HEK293 (cell line): ENCODE measurements around the gene TPM4.

Experiments used
- CTCF ChIA-PET: fragments of 350-600 bp; formaldehyde crosslinking; extraction: SDS; loops from one replicate; lab custom pipeline; 2021; ENCODE audit warnings: antibody characterized with exemption; lab: Yijun Ruan, JAX
- POLR2A ChIA-PET: fragments of 300-600 bp; formaldehyde crosslinking; extraction: SDS; loops from one replicate; lab custom pipeline; 2020; ENCODE audit warnings: antibody characterized with exemption, inconsistent platforms; lab: Yijun Ruan, JAX
- H3K27ac ChIP-seq: fragments of 200-500 bp; sonication (Bioruptor generic); 2 replicates; pipeline ENCODE4 v1.5.1; 2014; ENCODE audit warnings: low read depth, low read length, control low read depth, inconsistent platforms; ENCODE audit errors: extremely low read depth
- H3K36me3 ChIP-seq, 2 experiments: fragments of 200-500 bp in 1 of 2; sonication (Bioruptor generic) in 1 of 2; 1 replicate in 1 of 2; 2 replicates in 1 of 2; pipeline ENCODE4 v1.5.1; 2014 to 2017; ENCODE audit warnings: inconsistent platforms in 2 of 2, low read length in 2 of 2; ENCODE audit not compliant: control insufficient read depth in 2 of 2, insufficient read depth in 1 of 2
- H3K4me1 ChIP-seq: fragments of 200-500 bp; sonication (Bioruptor generic); 2 replicates; pipeline ENCODE4 v1.5.1; 2014; ENCODE audit warnings: mild to moderate bottlenecking, low read length, inconsistent platforms; ENCODE audit not compliant: control insufficient read depth, insufficient read depth
- H3K4me3 ChIP-seq: 2 replicates; pipeline ENCODE4 v1.5.1; 2011; ENCODE audit warnings: low read depth, mild to moderate bottlenecking, control low read depth, low read length, moderate library complexity
- H3K9me3 ChIP-seq: fragments of 200-500 bp; sonication (Bioruptor generic); 2 replicates; pipeline ENCODE4 v1.5.1; 2014; ENCODE audit warnings: low read depth, low read length, inconsistent platforms; ENCODE audit not compliant: control insufficient read depth, insufficient read depth
- HOXA7 ChIP-seq: sonication (generic); formaldehyde crosslinking; IDR thresholded peaks from 2 replicates; pipeline ENCODE4 v1.8.1; 2022; ENCODE audit warnings: missing genetic modification reagents, borderline replicate concordance
- HOXC10 ChIP-seq: sonication (generic); formaldehyde crosslinking; IDR thresholded peaks from 2 replicates; pipeline ENCODE4 v1.8.1; 2023; ENCODE audit warnings: mild to moderate bottlenecking, missing genetic modification reagents
- IKZF3 ChIP-seq: fragments of 450-650 bp; IDR thresholded peaks from 2 replicates; pipeline ENCODE4 v1.5.0; 2018; ENCODE audit warnings: missing biosample characterization, mild to moderate bottlenecking, missing genetic modification characterization, moderate library complexity
- KLF9 ChIP-seq: fragments of 450-650 bp; formaldehyde crosslinking; IDR thresholded peaks from 2 replicates; pipeline ENCODE4 v1.5.1; 2016; ENCODE audit warnings: missing biosample characterization, missing genetic modification characterization, low read depth
- OVOL3 ChIP-seq: fragments of 450-650 bp; formaldehyde crosslinking; IDR thresholded peaks from 2 replicates; pipeline ENCODE4 v1.5.1; 2016; ENCODE audit warnings: missing biosample characterization, missing genetic modification characterization
- ZBTB17 ChIP-seq: fragments of 450-650 bp; formaldehyde crosslinking; IDR thresholded peaks from 2 replicates; pipeline ENCODE4 v1.5.1; 2016; ENCODE audit warnings: missing biosample characterization, missing genetic modification characterization
- ZFP37 ChIP-seq: fragments of 450-650 bp; formaldehyde crosslinking; IDR thresholded peaks from 2 replicates; pipeline ENCODE4 v1.5.1; 2016; ENCODE audit warnings: missing biosample characterization, missing genetic modification characterization
- ZNF121 ChIP-seq: fragments of 450-650 bp; formaldehyde crosslinking; IDR thresholded peaks from 2 replicates; pipeline ENCODE4 v1.5.1; 2016; ENCODE audit warnings: missing biosample characterization, missing genetic modification characterization
- ZNF146 ChIP-seq: fragments of 450-650 bp; formaldehyde crosslinking; IDR thresholded peaks from 2 replicates; pipeline ENCODE4 v1.5.1; 2016; ENCODE audit warnings: missing biosample characterization, missing genetic modification characterization
- ZNF155 ChIP-seq: fragments of 450-650 bp; formaldehyde crosslinking; IDR thresholded peaks from 2 replicates; pipeline ENCODE4 v1.5.1; 2016; ENCODE audit warnings: missing biosample characterization, missing genetic modification characterization
- ZNF214 ChIP-seq: fragments of 450-650 bp; formaldehyde crosslinking; IDR thresholded peaks from 2 replicates; pipeline ENCODE4 v1.5.1; 2017; ENCODE audit warnings: missing biosample characterization, mild to moderate bottlenecking, missing genetic modification characterization, borderline replicate concordance
- ZNF223 ChIP-seq: fragments of 450-650 bp; formaldehyde crosslinking; IDR thresholded peaks from 2 replicates; pipeline ENCODE4 v1.5.1; 2016; ENCODE audit warnings: missing biosample characterization, missing genetic modification characterization
- ZNF324 ChIP-seq: fragments of 450-650 bp; formaldehyde crosslinking; IDR thresholded peaks from 2 replicates; pipeline ENCODE4 v1.5.1; 2016; ENCODE audit warnings: missing biosample characterization, missing genetic modification characterization
- ZNF341 ChIP-seq: fragments of 450-650 bp; formaldehyde crosslinking; IDR thresholded peaks from 2 replicates; pipeline ENCODE4; 2016; ENCODE audit warnings: low read depth, missing biosample characterization, missing genetic modification characterization
- ZNF501 ChIP-seq: fragments of 450-650 bp; formaldehyde crosslinking; IDR thresholded peaks from 2 replicates; pipeline ENCODE4 v1.5.1; 2016; ENCODE audit warnings: missing biosample characterization, missing genetic modification characterization
- ZNF510 ChIP-seq: fragments of 450-650 bp; formaldehyde crosslinking; IDR thresholded peaks from 2 replicates; pipeline ENCODE4 v1.5.1; 2018; ENCODE audit warnings: mild to moderate bottlenecking, missing genetic modification characterization, missing biosample characterization; ENCODE audit not compliant: insufficient replicate concordance
- ZNF514 ChIP-seq: fragments of 450-650 bp; formaldehyde crosslinking; IDR thresholded peaks from 2 replicates; pipeline ENCODE4 v1.5.1; 2016; ENCODE audit warnings: missing biosample characterization, missing genetic modification characterization
- ZNF521 ChIP-seq: fragments of 450-650 bp; formaldehyde crosslinking; IDR thresholded peaks from 2 replicates; pipeline ENCODE4 v1.5.1; 2017; ENCODE audit warnings: missing biosample characterization, mild to moderate bottlenecking, missing genetic modification characterization
- ZNF654 ChIP-seq: fragments of 450-650 bp; formaldehyde crosslinking; IDR thresholded peaks from 2 replicates; pipeline ENCODE4 v1.5.1; 2016; ENCODE audit warnings: low read depth, missing biosample characterization, missing genetic modification characterization
- ZNF677 ChIP-seq: fragments of 450-650 bp; IDR thresholded peaks from 2 replicates; pipeline ENCODE4 v1.5.0; 2018; ENCODE audit warnings: missing biosample characterization, mild to moderate bottlenecking, missing genetic modification characterization, moderate library complexity
- ZNF707 ChIP-seq: fragments of 450-650 bp; formaldehyde crosslinking; IDR thresholded peaks from 2 replicates; pipeline ENCODE4 v1.5.1; 2016; ENCODE audit warnings: missing biosample characterization, missing genetic modification characterization
- ZNF776 ChIP-seq: fragments of 450-650 bp; formaldehyde crosslinking; IDR thresholded peaks from 2 replicates; pipeline ENCODE4 v1.5.0; 2017; ENCODE audit warnings: missing biosample characterization, missing genetic modification characterization, borderline replicate concordance
- ZNF792 ChIP-seq: fragments of 450-650 bp; formaldehyde crosslinking; IDR thresholded peaks from 2 replicates; pipeline ENCODE4 v1.5.1; 2016; ENCODE audit warnings: missing biosample characterization, missing genetic modification characterization
- TF ChIP-seq, protein P1 (sequence below): IDR thresholded peaks from 2 replicates; pipeline ENCODE4 v1.6.1; 2011; ENCODE audit warnings: mild to moderate bottlenecking, low read depth, low read length, borderline replicate concordance
- TF ChIP-seq, protein P2 (sequence below): fragments of 450-650 bp; formaldehyde crosslinking; IDR thresholded peaks from 2 replicates; pipeline ENCODE4 v1.5.1; 2016; ENCODE audit warnings: missing biosample characterization, missing genetic modification characterization, low read depth
- TF ChIP-seq, protein P3 (sequence below): fragments of 450-650 bp; formaldehyde crosslinking; conservative IDR thresholded peaks from 2 replicates; pipeline ENCODE4 v1.5.1; 2016; ENCODE audit warnings: low read depth, missing biosample characterization, missing genetic modification characterization
- TF ChIP-seq, protein P4 (sequence below): fragments of 450-650 bp; formaldehyde crosslinking; IDR thresholded peaks from 2 replicates; pipeline ENCODE4 v1.5.1; 2016; ENCODE audit warnings: missing biosample characterization, missing genetic modification characterization
- TF ChIP-seq, protein P5 (sequence below): fragments of 450-650 bp; formaldehyde crosslinking; IDR thresholded peaks from 2 replicates; pipeline ENCODE4 v1.5.1; 2016; ENCODE audit warnings: missing biosample characterization, missing genetic modification characterization

Gene TPM4

DNA sequence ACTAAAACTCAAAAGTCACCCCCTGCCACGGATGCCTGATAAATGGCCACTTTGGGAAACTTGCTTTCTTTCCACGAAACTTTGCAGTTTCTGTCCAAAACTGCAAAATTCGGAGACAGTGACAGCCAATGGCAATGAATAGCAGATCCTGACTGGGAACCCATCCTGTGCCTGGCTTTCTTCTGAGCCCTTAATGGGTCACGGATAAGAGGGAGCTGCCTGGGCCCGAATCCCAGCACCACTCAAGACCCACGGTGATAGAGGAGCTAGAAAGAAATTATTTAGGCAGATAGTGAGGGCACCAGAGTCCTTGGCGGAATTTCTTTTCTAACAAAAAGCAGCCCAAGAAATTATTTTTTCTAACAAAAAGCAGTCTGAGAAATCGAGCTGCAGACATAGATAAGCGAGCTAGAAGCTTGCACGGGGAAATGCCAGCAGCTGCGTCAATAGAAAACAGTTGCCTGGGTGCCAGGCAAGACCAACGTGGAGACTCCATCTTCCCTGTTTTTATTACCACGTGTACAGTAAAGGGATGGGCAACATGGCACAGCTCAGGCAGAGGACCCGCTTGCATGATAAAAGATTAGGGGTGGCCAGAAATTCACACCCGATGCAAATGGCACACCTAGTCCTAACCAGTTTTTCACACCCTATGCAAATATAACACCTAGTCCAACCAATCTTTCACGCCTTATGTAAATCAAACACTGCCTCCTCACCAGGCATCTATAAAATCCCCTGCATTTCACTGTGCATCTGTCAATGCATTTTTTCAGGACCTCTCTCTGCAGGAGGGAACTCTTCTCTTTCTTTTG, 60.1 kb downstream of the TPM4 start:
- peaks cover 9 to 33% of the 10 kb centered on the region in 2 experiments for H3K36me3 ChIP-seq
- TF ChIP-seq ZNF501 (tag by site-specific recombination): no peak
- no peak for TF ChIP-seq ZNF223 (tag by site-specific recombination)
- TF ChIP-seq, protein P1, sequence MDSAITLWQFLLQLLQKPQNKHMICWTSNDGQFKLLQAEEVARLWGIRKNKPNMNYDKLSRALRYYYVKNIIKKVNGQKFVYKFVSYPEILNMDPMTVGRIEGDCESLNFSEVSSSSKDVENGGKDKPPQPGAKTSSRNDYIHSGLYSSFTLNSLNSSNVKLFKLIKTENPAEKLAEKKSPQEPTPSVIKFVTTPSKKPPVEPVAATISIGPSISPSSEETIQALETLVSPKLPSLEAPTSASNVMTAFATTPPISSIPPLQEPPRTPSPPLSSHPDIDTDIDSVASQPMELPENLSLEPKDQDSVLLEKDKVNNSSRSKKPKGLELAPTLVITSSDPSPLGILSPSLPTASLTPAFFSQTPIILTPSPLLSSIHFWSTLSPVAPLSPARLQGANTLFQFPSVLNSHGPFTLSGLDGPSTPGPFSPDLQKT: no peak
- TF ChIP-seq ZNF776 (tag by site-specific recombination): no peak
- no peak for TF ChIP-seq ZNF214 (tag by site-specific recombination)
- TF ChIP-seq ZBTB17: no peak
- TF ChIP-seq, protein P2, sequence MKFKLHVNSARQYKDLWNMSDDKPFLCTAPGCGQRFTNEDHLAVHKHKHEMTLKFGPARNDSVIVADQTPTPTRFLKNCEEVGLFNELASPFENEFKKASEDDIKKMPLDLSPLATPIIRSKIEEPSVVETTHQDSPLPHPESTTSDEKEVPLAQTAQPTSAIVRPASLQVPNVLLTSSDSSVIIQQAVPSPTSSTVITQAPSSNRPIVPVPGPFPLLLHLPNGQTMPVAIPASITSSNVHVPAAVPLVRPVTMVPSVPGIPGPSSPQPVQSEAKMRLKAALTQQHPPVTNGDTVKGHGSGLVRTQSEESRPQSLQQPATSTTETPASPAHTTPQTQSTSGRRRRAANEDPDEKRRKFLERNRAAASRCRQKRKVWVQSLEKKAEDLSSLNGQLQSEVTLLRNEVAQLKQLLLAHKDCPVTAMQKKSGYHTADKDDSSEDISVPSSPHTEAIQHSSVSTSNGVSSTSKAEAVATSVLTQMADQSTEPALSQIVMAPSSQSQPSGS (tag by site-specific recombination): no peak
- no peak for TF ChIP-seq KLF9 (tag by site-specific recombination)
- no peak for TF ChIP-seq ZNF324
- TF ChIP-seq ZNF155 (tag by site-specific recombination): no peak
- no peak for TF ChIP-seq ZNF514
- TF ChIP-seq, protein P3, sequence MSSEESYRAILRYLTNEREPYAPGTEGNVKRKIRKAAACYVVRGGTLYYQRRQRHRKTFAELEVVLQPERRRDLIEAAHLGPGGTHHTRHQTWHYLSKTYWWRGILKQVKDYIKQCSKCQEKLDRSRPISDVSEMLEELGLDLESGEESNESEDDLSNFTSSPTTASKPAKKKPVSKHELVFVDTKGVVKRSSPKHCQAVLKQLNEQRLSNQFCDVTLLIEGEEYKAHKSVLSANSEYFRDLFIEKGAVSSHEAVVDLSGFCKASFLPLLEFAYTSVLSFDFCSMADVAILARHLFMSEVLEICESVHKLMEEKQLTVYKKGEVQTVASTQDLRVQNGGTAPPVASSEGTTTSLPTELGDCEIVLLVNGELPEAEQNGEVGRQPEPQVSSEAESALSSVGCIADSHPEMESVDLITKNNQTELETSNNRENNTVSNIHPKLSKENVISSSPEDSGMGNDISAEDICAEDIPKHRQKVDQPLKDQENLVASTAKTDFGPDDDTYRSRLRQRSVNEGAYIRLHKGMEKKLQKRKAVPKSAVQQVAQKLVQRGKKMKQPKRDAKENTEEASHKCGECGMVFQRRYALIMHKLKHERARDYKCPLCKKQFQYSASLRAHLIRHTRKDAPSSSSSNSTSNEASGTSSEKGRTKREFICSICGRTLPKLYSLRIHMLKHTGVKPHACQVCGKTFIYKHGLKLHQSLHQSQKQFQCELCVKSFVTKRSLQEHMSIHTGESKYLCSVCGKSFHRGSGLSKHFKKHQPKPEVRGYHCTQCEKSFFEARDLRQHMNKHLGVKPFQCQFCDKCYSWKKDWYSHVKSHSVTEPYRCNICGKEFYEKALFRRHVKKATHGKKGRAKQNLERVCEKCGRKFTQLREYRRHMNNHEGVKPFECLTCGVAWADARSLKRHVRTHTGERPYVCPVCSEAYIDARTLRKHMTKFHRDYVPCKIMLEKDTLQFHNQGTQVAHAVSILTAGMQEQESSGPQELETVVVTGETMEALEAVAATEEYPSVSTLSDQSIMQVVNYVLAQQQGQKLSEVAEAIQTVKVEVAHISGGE (tag by site-specific recombination): no peak
- no peak for TF ChIP-seq HOXC10 (CRISPR knock-in tag)
- TF ChIP-seq ZNF707 (tag by site-specific recombination): no peak
- TF ChIP-seq ZNF341 (tag by site-specific recombination): no peak
- TF ChIP-seq ZNF677: no peak
- TF ChIP-seq, protein P4, sequence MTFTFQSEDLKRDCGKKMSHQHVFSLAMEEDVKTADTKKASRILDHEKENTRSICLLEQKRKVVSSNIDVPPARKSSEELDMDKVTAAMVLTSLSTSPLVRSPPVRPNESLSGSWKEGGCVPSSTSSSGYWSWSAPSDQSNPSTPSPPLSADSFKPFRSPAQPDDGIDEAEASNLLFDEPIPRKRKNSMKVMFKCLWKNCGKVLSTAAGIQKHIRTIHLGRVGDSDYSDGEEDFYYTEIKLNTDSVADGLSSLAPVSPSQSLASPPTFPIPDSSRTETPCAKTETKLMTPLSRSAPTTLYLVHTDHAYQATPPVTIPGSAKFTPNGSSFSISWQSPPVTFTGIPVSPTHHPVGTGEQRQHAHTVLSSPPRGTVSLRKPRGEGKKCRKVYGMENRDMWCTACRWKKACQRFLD: no peak
- no peak for TF ChIP-seq ZFP37 (tag by site-specific recombination)
- ChIA-PET CTCF (interaction anchor here (0.5 to 0.7 kb wide), 2 partner anchors 28 to 79 kb away, joined by 3 read pairs; no protein-coding TSS in a partner anchor), POLR2A (interaction anchor here (0.6 kb wide), 1 partner anchor 16 kb away, joined by 3 read pairs; no protein-coding TSS in a partner anchor)
- H3K9me3 ChIP-seq: no peaks in the 10 kb centered on the region
- no peak overlapping the region for H3K27ac ChIP-seq
- no peak overlapping the region for H3K4me3 ChIP-seq
- no peaks in the 10 kb centered on the region for H3K4me1 ChIP-seq

DNA sequence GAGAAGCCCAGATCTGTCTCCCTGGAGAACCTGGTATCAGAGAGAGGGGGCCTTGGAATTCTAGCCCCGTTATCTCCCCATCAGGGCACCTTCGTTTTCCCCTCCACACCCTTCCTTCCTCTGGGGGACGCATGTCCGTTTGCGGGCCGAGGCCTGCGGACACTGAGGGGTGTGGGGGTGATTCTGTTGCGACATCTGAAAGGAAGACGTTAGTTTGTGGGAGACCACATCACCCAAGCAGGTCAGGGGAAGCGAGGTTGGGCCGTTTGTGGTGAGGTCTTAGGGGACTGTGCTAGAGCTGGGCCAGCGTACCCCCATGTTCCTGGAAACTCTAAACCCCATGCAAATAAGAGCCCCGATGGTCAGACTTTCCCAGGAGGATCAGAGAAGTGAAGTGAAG, 63.5 kb downstream of the TPM4 start:
- POLR2A ChIA-PET: no interaction called here
- no peaks in the 10 kb centered on the region for H3K36me3 ChIP-seq
- H3K9me3 ChIP-seq: no peaks in the 10 kb centered on the region
- H3K4me1 ChIP-seq: no peaks in the 10 kb centered on the region
- no peak overlapping the region for H3K4me3 ChIP-seq
- CTCF ChIA-PET: no interaction called here
- no peak overlapping the region for H3K27ac ChIP-seq
- TF ChIP-seq IKZF3 (tag by site-specific recombination) (no peak), ZNF146 (tag by site-specific recombination) (no peak), ZNF521 (tag by site-specific recombination) (no peak), HOXA7 (CRISPR knock-in tag) (no peak), OVOL3 (tag by site-specific recombination) (no peak), ZNF792 (tag by site-specific recombination) (no peak), ZNF121 (no peak), ZNF510 (tag by site-specific recombination) (no peak), ZNF654 (tag by site-specific recombination) (no peak)
- TF ChIP-seq, protein P5, sequence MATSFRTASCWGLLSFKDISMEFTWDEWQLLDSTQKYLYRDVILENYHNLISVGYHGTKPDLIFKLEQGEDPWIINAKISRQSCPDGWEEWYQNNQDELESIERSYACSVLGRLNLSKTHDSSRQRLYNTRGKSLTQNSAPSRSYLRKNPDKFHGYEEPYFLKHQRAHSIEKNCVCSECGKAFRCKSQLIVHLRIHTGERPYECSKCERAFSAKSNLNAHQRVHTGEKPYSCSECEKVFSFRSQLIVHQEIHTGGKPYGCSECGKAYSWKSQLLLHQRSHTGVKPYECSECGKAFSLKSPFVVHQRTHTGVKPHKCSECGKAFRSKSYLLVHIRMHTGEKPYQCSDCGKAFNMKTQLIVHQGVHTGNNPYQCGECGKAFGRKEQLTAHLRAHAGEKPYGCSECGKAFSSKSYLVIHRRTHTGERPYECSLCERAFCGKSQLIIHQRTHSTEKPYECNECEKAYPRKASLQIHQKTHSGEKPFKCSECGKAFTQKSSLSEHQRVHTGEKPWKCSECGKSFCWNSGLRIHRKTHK (tag by site-specific recombination): no peak
